GM13977 (cell line): ENCODE measurements around the gene NDUFB3.
A peak's percentile ranks its signal among the peaks of the same experiment; 100 is the strongest.
"Not testable (repeated sequence)": the region's sequence is repeated elsewhere in the genome, so short reads cannot be mapped to it uniquely, and the experiment has no call there.

Experiments
- DNase-seq: peaks from one replicate; pipeline ENCODE4 v3.0.0; 2012; ENCODE audit warnings: low spot score
- in situ Hi-C: fragments of 300-500 bp; cut with MboI; formaldehyde crosslinking; loops from one replicate; pipeline ENCODE4 v1.12.0; 2022; ENCODE audit warnings: low sequenced_read_pairs, low pct_unique_long_range_greater_than_20kb, mixed read lengths, inconsistent platforms; ENCODE audit not compliant: unreplicated experiment
- TF ChIP-seq, protein P1 (sequence below): IDR thresholded peaks from 2 replicates; pipeline ENCODE4 v1.5.1; 2012; ENCODE audit warnings: mild to moderate bottlenecking, control low read depth; ENCODE audit not compliant: insufficient read depth; ENCODE audit errors: extremely low read depth, missing control alignments

NDUFB3 gene

DNA sequence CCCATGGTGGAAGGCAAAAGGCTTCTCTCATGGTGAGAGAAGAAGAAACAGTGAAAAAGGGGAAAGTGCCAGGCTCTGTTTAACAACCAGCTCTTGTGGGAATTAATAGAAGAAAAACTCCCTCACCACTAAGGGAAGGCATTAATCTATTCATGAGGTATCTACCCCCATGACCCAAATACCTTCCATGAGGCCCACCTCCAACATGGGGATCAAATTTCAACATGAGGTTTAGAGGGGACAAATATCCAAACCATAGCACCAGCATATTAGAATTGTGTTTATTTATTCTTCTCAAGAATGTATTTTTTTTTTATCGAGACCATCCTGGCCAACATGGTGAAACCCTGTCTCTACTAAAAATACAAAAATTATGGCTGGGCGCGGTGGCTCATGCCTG is 39.3 kb downstream of the NDUFB3 start:
- DNase-seq, result no peak
- TF ChIP-seq, protein P1, sequence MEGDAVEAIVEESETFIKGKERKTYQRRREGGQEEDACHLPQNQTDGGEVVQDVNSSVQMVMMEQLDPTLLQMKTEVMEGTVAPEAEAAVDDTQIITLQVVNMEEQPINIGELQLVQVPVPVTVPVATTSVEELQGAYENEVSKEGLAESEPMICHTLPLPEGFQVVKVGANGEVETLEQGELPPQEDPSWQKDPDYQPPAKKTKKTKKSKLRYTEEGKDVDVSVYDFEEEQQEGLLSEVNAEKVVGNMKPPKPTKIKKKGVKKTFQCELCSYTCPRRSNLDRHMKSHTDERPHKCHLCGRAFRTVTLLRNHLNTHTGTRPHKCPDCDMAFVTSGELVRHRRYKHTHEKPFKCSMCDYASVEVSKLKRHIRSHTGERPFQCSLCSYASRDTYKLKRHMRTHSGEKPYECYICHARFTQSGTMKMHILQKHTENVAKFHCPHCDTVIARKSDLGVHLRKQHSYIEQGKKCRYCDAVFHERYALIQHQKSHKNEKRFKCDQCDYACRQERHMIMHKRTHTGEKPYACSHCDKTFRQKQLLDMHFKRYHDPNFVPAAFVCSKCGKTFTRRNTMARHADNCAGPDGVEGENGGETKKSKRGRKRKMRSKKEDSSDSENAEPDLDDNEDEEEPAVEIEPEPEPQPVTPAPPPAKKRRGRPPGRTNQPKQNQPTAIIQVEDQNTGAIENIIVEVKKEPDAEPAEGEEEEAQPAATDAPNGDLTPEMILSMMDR, result no peak
- in situ Hi-C loops, result no loop called here

DNA sequence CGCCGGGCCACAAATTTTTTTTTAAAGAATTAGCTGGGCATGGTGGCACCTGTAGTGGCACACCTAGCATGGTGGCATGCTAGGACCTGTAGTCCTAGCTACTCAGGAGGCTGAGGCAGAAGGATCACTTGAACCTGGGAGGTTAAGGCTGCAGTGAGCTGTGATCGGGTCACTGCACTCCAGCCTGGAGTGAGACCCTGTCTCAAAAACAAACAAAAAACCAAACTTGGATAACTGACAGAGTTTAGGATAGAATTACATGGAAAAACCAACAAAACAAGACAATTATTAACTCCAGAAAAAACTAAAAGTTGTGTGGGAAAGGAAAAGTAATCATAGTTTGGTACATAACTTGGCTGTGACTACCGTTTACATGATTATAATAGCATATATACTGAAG is 42.5 kb downstream of the NDUFB3 start:
- in situ Hi-C loops, result no loop called here
- no peak for DNase-seq
- TF ChIP-seq, protein P1, result no peak

GRCh38 chr2:201114846-201115245 is 43.0 kb downstream of the NDUFB3 start:
- DNase-seq, result no peak
- TF ChIP-seq, protein P1, result no peak
- in situ Hi-C loops, result no loop called here

GRCh38 chr2:201116115-201116958 is 44.5 kb downstream of the NDUFB3 start, which contains the start of gene CFLAR:
Gene CFLAR, plus strand, starts transcription at chr2:201116164. Its CDS starts 13,702 bp downstream, at chr2:201129866.
- peak; percentile 81 for DNase-seq
- TF ChIP-seq, protein P1, result no peak
- in situ Hi-C loops, result no loop called here

DNA sequence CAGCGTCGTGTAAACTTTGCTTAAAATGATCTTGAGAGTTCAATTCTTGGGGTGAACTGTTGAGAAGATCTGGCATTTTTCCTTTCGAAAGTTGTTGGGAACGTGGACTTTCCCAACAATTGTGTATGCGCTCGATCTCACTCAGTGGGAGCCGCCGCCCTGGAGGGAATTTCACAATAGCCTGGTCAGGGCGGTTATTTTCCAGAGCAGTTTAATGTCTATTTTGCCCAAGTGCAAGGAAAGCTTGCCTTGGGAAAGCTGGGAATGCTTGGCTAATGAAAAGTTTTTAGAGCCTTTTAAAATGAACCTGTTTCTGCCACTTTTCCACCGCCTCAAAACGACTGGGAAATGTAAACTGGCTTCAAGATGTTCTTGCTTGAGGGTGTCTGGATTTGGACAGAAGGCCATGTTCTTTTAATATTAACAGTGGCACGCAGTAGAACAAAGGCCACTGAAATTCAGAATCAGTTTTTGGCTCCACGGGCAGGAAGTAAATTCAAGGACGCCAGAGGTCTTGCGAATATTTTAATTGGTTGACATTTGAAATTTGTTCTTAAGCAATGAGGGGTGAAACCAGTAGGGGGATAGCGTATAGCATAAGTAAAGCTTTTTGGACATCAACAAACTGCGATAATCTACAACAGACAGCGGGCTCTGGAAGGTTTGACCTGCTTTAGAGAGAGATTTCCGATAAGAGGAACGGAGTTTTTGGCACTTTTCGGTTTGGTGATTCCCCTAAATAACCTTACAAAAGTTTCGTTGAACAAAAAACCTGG is 45.3 kb downstream of the NDUFB3 start:
- DNase-seq, result peak; percentile 68
- TF ChIP-seq, protein P1, result peak; percentile 33
- in situ Hi-C loops, result no loop called here

DNA sequence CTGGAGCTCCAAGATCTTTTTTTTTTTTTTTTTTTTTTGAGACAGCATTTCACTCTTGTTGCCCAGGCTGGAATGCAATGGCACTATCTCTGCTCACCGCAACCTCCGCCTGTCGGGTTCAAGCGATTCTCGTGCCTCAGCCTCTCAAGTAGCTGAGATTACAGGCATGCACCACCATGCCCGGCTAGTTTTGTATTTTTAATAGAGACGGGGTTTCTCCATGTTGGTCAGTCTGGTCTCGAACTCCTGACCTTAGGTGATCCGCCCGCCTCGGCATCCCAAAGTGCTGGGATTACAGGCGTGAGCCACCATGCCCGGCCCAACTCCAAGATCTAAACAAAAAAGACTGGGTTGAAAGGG is 45.9 kb downstream of the NDUFB3 start:
- DNase-seq, in situ Hi-C loops: not testable (repeated sequence)
